ENCODE measurements around the gene LRRC4C. TPM values are rescaled to one million over a fixed set of nuclear protein-coding genes. Genes with fewer than 3 reads are reported as not detected.

Gene LRRC4C
- polyA plus RNA-seq, 1 experiment, result 0.02 TPM

DNA sequence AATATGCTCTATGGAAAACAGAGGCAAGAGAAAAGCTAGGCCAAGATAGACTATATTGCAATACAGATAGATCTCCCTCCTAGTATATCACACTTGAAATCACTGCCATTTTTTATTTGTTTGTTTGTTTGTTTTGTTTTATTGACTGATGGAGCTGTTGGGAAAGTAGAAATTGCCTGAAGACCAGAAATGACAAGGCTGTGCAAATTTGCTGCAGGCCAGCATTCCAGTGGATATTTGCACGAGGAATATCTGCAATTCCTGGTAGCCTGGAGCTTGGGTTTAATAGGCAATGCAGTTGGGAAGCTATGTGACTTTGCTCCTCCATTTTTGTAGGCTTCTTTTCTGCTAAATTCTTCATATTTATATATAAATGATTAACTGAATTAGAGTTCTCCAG, 991.7 kb downstream of the LRRC4C start:
- ChIA-PET POLR2A (no interaction called here), CTCF (no interaction called here)
- Histone ChIP-seq H3K27me3 (ENCODE audit: control insufficient read depth, insufficient read depth, low read length) (no peaks in the 10 kb centered on the region), H3K27ac (ENCODE audit: low read depth, low read length) (no peak overlapping the region), H3K9me3 (ENCODE audit: control insufficient read depth, insufficient read depth, low read length) (no peaks in the 10 kb centered on the region), H3K4me3 (ENCODE audit: low read depth, low read length) (no peak overlapping the region)
- TF ChIP-seq, protein P1, sequence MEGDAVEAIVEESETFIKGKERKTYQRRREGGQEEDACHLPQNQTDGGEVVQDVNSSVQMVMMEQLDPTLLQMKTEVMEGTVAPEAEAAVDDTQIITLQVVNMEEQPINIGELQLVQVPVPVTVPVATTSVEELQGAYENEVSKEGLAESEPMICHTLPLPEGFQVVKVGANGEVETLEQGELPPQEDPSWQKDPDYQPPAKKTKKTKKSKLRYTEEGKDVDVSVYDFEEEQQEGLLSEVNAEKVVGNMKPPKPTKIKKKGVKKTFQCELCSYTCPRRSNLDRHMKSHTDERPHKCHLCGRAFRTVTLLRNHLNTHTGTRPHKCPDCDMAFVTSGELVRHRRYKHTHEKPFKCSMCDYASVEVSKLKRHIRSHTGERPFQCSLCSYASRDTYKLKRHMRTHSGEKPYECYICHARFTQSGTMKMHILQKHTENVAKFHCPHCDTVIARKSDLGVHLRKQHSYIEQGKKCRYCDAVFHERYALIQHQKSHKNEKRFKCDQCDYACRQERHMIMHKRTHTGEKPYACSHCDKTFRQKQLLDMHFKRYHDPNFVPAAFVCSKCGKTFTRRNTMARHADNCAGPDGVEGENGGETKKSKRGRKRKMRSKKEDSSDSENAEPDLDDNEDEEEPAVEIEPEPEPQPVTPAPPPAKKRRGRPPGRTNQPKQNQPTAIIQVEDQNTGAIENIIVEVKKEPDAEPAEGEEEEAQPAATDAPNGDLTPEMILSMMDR (IDR thresholded peaks at IDR 0.05; ENCODE audit: low read depth, low read length), result no peak
- no peak for DNase-seq (ENCODE audit: low read depth, low spot score)

DNA sequence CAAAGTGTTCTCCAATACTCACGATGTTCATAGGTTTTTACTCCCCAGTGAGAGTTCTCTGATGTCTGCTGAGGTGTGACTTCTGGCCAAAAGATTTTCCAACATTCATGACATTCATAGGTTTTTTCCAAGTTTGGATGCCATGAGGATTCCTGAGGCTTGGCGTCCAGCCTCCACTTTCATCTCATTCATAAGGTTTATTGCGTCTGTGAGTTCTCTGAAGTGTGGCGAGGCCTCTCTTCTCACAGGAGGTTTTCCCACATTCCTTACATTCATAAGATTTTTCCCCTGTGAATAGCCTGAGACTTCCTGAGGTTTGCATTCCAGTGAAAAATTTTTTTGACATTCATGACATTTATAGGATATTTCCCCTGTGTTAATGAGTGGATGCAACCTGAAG, 1014.1 kb downstream of the LRRC4C start:
- ChIA-PET CTCF (no interaction called here), POLR2A (no interaction called here)
- Histone ChIP-seq H3K27ac (ENCODE audit: low read depth, low read length) (no peak overlapping the region), H3K4me3 (ENCODE audit: low read depth, low read length) (no peak overlapping the region), H3K9me3 (ENCODE audit: control insufficient read depth, insufficient read depth, low read length) (no peaks in the 10 kb centered on the region), H3K27me3 (ENCODE audit: control insufficient read depth, insufficient read depth, low read length) (no peaks in the 10 kb centered on the region)
- DNase-seq (ENCODE audit: low read depth, low spot score), result no peak
- TF ChIP-seq, protein P1 (IDR thresholded peaks at IDR 0.05; ENCODE audit: low read depth, low read length), result no peak

DNA sequence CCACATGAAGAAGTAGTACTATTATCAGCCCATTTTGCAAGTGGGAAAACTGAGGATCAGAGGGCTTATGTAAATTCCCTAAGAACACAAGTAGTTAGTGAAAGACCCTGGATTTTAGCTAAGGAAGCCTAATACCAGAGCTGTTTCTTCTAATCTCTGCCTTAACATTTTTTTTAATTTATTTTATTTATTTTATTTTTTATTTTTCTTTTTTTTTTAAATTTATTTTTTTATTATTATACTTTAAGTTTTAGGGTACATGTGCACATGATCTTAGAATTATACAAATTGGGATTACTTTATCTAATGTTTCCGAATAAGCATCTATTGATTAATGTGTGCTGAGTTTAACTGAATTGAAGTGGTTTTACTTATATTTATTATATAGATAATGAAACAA, 1015.3 kb downstream of the LRRC4C start:
- CTCF ChIA-PET, result no interaction called here

DNA sequence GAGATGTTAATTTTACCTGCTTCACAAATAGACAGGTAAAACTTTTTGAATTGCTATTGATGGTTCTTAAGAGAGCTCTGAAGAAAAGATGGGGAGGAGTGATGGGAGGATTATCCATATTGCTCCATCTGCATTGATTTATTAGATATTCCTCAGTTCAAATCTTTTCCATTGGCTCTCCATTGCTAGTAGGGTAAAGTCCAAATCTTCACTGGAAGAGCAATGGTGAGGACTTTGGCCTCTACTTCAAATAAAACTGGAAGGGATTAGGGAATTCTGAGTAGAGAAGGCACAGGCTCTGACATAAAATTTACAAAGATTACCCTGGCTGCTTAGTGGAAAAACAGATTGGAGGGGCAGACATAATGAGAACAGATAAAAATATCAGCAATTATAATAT, 1024.1 kb downstream of the LRRC4C start:
- DNase-seq (ENCODE audit: low read depth, low spot score), result no peak
- POLR2A ChIA-PET, result no interaction called here
- no peak overlapping the region for H3K4me3 ChIP-seq (ENCODE audit: low read depth, low read length)
- no peaks in the 10 kb centered on the region for H3K27me3 ChIP-seq (ENCODE audit: control insufficient read depth, insufficient read depth, low read length)
- no peak overlapping the region for H3K27ac ChIP-seq (ENCODE audit: low read depth, low read length)
- TF ChIP-seq, protein P1 (IDR thresholded peaks at IDR 0.05; ENCODE audit: low read depth, low read length), result no peak
- H3K9me3 ChIP-seq (ENCODE audit: control insufficient read depth, insufficient read depth, low read length), result no peaks in the 10 kb centered on the region
- CTCF ChIA-PET, result no interaction called here

More for the DNA sequence above, 1015.3 kb downstream of the LRRC4C start:
- TF ChIP-seq, protein P1 (IDR thresholded peaks at IDR 0.05; ENCODE audit: low read depth, low read length), result no peak
- no peak overlapping the region for H3K27ac ChIP-seq (ENCODE audit: low read depth, low read length)
- H3K9me3 ChIP-seq (ENCODE audit: control insufficient read depth, insufficient read depth, low read length), result no peaks in the 10 kb centered on the region
- POLR2A ChIA-PET, result no interaction called here
- no peak for DNase-seq (ENCODE audit: low read depth, low spot score)
- H3K27me3 ChIP-seq (ENCODE audit: control insufficient read depth, insufficient read depth, low read length), result no peaks in the 10 kb centered on the region
- no peak overlapping the region for H3K4me3 ChIP-seq (ENCODE audit: low read depth, low read length)

DNA sequence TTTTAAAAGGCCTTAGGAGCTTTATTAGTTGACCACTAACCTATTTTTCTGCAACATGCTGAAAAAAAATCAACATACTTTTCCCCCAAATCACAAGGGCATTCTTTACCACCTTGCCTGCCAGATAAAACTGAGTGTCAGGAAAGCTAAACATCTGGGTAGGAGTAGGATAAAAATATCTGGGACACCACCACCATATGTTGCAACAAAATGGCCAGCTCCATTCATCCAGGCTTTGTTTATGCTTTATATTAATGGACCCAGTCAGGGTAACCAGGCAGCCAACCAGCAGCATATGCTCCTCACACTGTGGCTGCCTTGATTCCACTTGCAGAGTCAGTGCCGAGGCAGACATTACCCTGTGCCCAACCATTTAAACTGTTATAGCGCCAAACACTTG, 1024.5 kb downstream of the LRRC4C start:
- Histone ChIP-seq H3K9me3 (ENCODE audit: control insufficient read depth, insufficient read depth, low read length) (no peaks in the 10 kb centered on the region), H3K4me3 (ENCODE audit: low read depth, low read length) (no peak overlapping the region), H3K27me3 (ENCODE audit: control insufficient read depth, insufficient read depth, low read length) (no peaks in the 10 kb centered on the region), H3K27ac (ENCODE audit: low read depth, low read length) (no peak overlapping the region)
- ChIA-PET POLR2A (no interaction called here), CTCF (no interaction called here)
- TF ChIP-seq, protein P1 (IDR thresholded peaks at IDR 0.05; ENCODE audit: low read depth, low read length), result no peak
- no peak for DNase-seq (ENCODE audit: low read depth, low spot score)

Measured in AG04450 (cell line).